ENCODE measurements around the gene CUBN. TPM values are rescaled to one million over a fixed set of nuclear protein-coding genes. Genes with fewer than 3 reads are reported as not detected.

CUBN gene
- polyA plus RNA-seq, 4 donors = 0.18 to 161 TPM; not detected in 2

DNA sequence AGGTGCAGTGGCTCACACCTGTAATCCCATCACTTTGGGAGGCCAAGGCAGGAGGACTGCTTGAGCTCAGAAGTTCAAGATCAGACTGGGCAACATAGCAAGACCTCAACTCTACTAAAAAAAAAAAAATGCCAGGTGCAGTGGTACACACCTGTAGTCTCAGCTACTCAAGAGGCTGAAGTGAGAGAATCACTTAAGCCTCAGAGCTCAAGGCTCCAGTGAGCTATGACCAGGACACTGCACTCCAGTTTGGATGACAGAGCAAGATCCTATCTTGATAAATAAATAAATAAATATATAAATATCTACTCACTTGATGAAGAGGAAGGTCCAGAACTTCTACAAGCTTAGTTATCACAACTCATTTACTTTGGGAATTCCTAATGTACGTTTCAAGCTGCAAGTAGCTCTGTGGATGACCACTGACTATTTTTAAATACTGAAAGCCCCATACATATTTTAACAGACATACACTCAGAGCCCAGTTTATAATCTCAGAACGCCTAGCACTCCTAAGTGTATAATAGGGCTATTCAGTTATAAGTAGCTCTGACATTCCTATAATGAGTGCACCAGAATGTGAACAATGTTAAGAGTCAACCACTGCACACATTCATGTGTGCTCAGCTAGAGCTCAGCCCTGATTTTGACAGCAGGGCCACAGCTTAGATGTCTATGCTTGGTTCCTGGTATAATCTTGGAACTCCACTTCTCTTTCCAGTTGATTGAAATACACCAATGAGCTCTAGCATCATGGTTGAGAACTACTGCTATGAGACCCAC lies 119.1 kb downstream of the CUBN start:
- H3K4me3 ChIP-seq (ENCODE audit: low read depth in 1 of 3, low read length in 3 of 3) = no peak overlapping the region
- H3K4me1 ChIP-seq (ENCODE audit: control insufficient read depth in 3 of 3, insufficient read depth in 2 of 3, low read depth in 1 of 3, low read length in 2 of 3) = peaks cover 0 to 5% (median 2%) of the 10 kb centered on the region in 3 donors
- H3K27me3 ChIP-seq (ENCODE audit: control insufficient read depth in 3 of 3, insufficient read depth in 3 of 3, low read length in 3 of 3) = no peaks in the 10 kb centered on the region
- peak overlapping the region in 1 of 3 donors; percentile 57 for H3K27ac ChIP-seq (ENCODE audit: low read depth in 1 of 3, low read length in 2 of 3)
- peaks cover 0 to 2% of the 10 kb centered on the region in 2 donors for H3K9me3 ChIP-seq (ENCODE audit: control insufficient read depth in 2 of 2, insufficient read depth in 1 of 2, low read depth in 1 of 2, low read length in 1 of 2)
- DNase-seq (no peak), FAIRE-seq (no peak)
- WGBS, 3 donors = 62 to 83% (median 79%) methylated on average over 2 of the region's 2 CpGs
- H3K36me3 ChIP-seq (ENCODE audit: control insufficient read depth in 3 of 3, insufficient read depth in 2 of 3, low read depth in 1 of 3, low read length in 3 of 3) = no peaks in the 10 kb centered on the region

DNA sequence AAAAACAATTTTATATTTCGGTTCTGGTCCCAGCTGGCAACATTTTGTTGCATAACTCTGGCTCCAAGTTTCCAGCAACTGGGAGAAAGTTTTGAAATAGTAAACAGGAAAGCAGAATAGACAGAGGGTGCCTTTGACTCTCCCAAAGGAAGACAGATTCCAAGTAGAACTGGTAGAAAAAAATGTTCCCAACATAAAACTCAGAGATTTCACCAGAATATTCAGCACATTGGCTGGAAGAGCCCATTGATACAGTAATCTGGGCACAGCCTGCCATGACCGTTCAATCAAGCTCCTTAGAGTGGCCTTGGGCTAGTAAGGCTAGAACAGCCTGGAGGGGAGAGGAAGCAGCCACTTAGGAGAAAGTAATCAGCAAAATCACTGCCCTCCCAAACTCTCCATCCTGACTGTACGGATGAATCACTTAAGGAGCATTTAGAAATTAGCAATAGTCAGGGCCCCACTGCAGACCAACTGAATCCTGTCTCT lies 120.4 kb downstream of the CUBN start:
- no peak for FAIRE-seq

DNA sequence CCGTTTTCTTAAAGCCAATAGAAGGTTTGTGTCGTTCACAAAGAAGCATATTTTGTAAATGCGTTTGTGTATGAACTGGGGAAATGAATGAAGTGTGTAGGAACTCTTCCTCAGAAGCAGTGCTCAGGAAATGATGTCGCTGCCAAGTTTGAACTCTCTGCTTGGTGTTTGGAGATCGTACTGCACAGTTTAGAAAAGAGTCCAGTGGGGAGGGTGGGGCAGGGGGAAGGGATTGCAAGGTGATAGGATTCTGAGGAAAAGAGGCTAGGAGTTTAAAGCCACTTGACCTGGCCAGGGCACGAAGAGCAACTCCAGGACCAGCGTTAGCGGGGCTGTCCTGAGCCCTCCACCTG lies 122.2 kb downstream of the CUBN start:
- 54 to 80% (median 65%) methylated on average over 8 of the region's 8 CpGs for WGBS, 3 donors
- DNase-seq = no peak
- H3K36me3 ChIP-seq (ENCODE audit: control insufficient read depth in 3 of 3, insufficient read depth in 2 of 3, low read depth in 1 of 3, low read length in 3 of 3) = no peaks in the 10 kb centered on the region
- H3K27ac ChIP-seq (ENCODE audit: low read depth in 1 of 3, low read length in 2 of 3) = peak overlapping the region in 2 of 3 donors; percentile 31 to 78
- no peaks in the 10 kb centered on the region for H3K27me3 ChIP-seq (ENCODE audit: control insufficient read depth in 3 of 3, insufficient read depth in 3 of 3, low read length in 3 of 3)
- FAIRE-seq = no peak
- no peak overlapping the region for H3K4me3 ChIP-seq (ENCODE audit: low read depth in 1 of 3, low read length in 3 of 3)
- peaks cover 0 to 8% (median 2%) of the 10 kb centered on the region in 3 donors for H3K4me1 ChIP-seq (ENCODE audit: control insufficient read depth in 3 of 3, insufficient read depth in 2 of 3, low read depth in 1 of 3, low read length in 2 of 3)
- peaks cover 0 to 2% of the 10 kb centered on the region in 2 donors for H3K9me3 ChIP-seq (ENCODE audit: control insufficient read depth in 2 of 2, insufficient read depth in 1 of 2, low read depth in 1 of 2, low read length in 1 of 2)

More for the DNA sequence above, 120.4 kb downstream of the CUBN start:
- no peak for DNase-seq
- 58 to 85% (median 80%) methylated on average over 3 of the region's 3 CpGs for WGBS, 3 donors
- peak overlapping the region in 2 of 3 donors; percentile 10 to 84 for H3K27ac ChIP-seq (ENCODE audit: low read depth in 1 of 3, low read length in 2 of 3)
- H3K9me3 ChIP-seq (ENCODE audit: control insufficient read depth in 2 of 2, insufficient read depth in 1 of 2, low read depth in 1 of 2, low read length in 1 of 2) = peaks cover 0 to 2% of the 10 kb centered on the region in 2 donors
- H3K4me1 ChIP-seq (ENCODE audit: control insufficient read depth in 3 of 3, insufficient read depth in 2 of 3, low read depth in 1 of 3, low read length in 2 of 3) = peaks cover 0 to 5% (median 2%) of the 10 kb centered on the region in 3 donors
- H3K4me3 ChIP-seq (ENCODE audit: low read depth in 1 of 3, low read length in 3 of 3) = no peak overlapping the region
- H3K27me3 ChIP-seq (ENCODE audit: control insufficient read depth in 3 of 3, insufficient read depth in 3 of 3, low read length in 3 of 3) = no peaks in the 10 kb centered on the region
- no peaks in the 10 kb centered on the region for H3K36me3 ChIP-seq (ENCODE audit: control insufficient read depth in 3 of 3, insufficient read depth in 2 of 3, low read depth in 1 of 3, low read length in 3 of 3)

DNA sequence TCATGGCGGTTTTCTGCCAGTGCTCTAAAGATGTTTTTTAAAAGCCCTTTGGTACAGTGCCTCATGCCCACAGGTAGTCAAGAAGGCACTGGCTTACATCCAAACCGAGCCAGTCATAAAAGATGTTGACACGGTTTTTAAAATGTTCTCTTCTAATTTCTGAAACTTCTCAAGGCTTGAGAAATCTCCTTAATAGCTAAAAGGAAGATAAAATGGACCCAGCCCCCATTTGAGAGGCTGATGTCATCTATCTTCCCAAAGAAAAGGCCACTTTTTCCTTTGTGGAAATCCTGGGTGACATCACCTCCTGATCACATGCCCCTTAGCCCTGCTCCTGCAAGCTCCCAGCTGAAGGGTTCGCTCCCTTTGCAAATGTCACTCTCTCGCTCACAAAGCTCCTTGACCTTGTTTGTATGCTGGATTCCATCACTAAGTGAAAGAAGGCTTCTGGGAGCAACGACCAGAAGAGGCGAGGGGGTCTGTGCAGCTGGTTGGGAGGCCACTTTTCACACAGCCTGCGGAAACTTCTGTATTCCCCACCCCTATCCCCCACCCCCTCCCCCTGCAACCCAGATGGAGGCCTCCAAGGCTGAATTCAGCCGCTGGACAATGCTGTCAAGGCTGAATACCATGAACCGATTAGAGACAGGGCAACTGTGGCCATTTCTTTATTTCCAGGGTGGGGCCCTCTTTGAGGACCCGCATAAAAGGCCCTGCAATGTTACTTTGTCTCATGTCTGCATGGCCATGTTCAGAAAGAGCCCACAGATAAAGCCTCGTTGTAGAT lies 122.8 kb downstream of the CUBN start:
- Histone ChIP-seq H3K4me1 (ENCODE audit: control insufficient read depth in 3 of 3, insufficient read depth in 2 of 3, low read depth in 1 of 3, low read length in 2 of 3) (peaks cover 0 to 11% (median 2%) of the 10 kb centered on the region in 3 donors), H3K36me3 (ENCODE audit: control insufficient read depth in 3 of 3, insufficient read depth in 2 of 3, low read depth in 1 of 3, low read length in 3 of 3) (no peaks in the 10 kb centered on the region), H3K4me3 (ENCODE audit: low read depth in 1 of 3, low read length in 3 of 3) (no peak overlapping the region), H3K27me3 (ENCODE audit: control insufficient read depth in 3 of 3, insufficient read depth in 3 of 3, low read length in 3 of 3) (no peaks in the 10 kb centered on the region), H3K9me3 (ENCODE audit: control insufficient read depth in 2 of 2, insufficient read depth in 1 of 2, low read depth in 1 of 2, low read length in 1 of 2) (peaks cover 0 to 2% of the 10 kb centered on the region in 2 donors), H3K27ac (ENCODE audit: low read depth in 1 of 3, low read length in 2 of 3) (peak overlapping the region in 2 of 3 donors; percentile 31 to 78)
- FAIRE-seq (no peak), DNase-seq (peak in 1 of 2 donors; percentile 37)
- WGBS, 3 donors = 60 to 75% (median 70%) methylated on average over 12 of the region's 12 CpGs

DNA sequence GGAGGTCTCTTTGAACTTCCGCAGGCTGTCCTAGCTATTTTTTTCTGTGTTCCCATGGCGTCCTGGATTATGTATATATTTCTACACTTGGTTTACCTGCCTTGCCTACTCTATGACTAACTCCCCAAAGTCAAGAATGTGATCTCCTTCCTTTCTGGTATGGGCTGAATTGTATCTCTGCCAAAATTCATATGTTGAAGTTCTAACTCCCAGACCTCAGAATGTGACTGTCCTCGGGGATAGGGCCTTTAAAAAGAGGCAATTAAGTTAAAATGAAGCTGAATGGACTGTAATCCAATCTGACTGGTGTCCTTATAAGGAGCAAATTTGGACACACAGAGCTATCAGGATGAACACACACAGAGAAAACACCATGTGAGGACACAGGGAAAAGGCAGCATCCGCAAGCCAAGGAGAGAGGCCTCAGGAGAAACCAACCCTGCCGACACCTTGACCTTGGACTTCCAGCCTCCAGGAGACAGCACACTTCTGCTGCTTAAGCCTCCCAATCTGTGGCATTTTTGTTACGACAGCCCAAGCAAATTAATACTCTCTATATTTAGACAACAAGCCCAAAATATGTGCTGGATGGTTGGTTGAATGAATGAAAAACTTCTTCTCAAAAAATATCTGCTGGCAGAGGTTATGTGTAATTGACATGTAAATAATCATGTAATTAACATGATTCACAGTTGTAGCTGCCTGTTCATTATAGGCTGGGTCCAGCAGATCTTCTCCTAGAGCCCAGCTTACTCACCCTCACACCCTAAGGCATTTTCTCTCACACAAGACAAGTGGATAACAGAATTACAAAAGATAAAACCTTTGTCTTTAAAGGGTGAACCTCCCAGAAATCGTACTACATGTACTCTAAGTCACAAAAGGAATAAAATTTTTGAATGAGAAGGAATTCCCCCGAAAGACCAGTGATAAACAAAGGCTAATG lies 123.7 kb downstream of the CUBN start:
- Histone ChIP-seq H3K27me3 (ENCODE audit: control insufficient read depth in 3 of 3, insufficient read depth in 3 of 3, low read length in 3 of 3) (no peaks in the 10 kb centered on the region), H3K9me3 (ENCODE audit: control insufficient read depth in 2 of 2, insufficient read depth in 1 of 2, low read depth in 1 of 2, low read length in 1 of 2) (peaks cover 0 to 5% of the 10 kb centered on the region in 2 donors), H3K27ac (ENCODE audit: low read depth in 1 of 3, low read length in 2 of 3) (peak overlapping the region in 2 of 3 donors; percentile 24 to 78), H3K36me3 (ENCODE audit: control insufficient read depth in 3 of 3, insufficient read depth in 2 of 3, low read depth in 1 of 3, low read length in 3 of 3) (no peaks in the 10 kb centered on the region), H3K4me3 (ENCODE audit: low read depth in 1 of 3, low read length in 3 of 3) (no peak overlapping the region), H3K4me1 (ENCODE audit: control insufficient read depth in 3 of 3, insufficient read depth in 2 of 3, low read depth in 1 of 3, low read length in 2 of 3) (peaks cover 0 to 11% (median 2%) of the 10 kb centered on the region in 3 donors)
- no peak for FAIRE-seq
- no peak for DNase-seq
- 77 to 80% (median 78%) methylated on average over 8 of the region's 8 CpGs for WGBS, 3 donors

DNA sequence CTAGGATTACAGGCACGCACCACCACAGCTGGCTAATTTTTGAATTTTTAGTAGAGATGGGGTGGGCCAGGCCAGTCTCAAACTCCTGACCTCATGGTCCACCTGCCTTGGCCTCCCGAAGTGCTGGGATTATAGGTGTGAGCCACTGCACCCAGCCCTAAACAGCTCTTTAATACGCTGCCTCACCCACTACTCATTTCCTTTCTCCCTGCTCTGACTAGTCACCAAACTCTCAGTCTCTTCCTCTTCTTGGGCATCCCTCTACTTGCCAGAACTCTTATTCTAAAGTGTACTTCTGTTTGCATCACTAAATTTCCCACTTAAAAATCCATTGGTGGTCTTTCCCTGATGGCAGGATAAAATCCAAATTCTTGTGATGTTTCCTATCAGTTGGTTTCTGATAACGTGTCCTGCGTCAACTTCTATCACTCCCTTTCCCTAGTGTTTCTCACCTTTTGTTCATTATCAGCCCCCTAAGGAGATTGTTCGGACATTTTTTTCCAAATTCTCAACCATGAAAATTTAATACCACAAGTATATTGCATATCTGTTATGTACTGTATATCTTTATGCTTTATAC lies 124.7 kb downstream of the CUBN start:
- H3K4me3 ChIP-seq (ENCODE audit: low read depth in 1 of 3, low read length in 3 of 3) = no peak overlapping the region
- no peak overlapping the region for H3K27ac ChIP-seq (ENCODE audit: low read depth in 1 of 3, low read length in 2 of 3)
- H3K36me3 ChIP-seq (ENCODE audit: control insufficient read depth in 3 of 3, insufficient read depth in 2 of 3, low read depth in 1 of 3, low read length in 3 of 3) = no peaks in the 10 kb centered on the region
- DNase-seq (no peak), FAIRE-seq (no peak)
- H3K9me3 ChIP-seq (ENCODE audit: control insufficient read depth in 2 of 2, insufficient read depth in 1 of 2, low read depth in 1 of 2, low read length in 1 of 2) = peaks cover 0 to 6% of the 10 kb centered on the region in 2 donors
- H3K27me3 ChIP-seq (ENCODE audit: control insufficient read depth in 3 of 3, insufficient read depth in 3 of 3, low read length in 3 of 3) = no peaks in the 10 kb centered on the region
- 87 to 94% (median 87%) methylated on average over 6 of the region's 6 CpGs for WGBS, 3 donors
- peaks cover 0 to 10% (median 2%) of the 10 kb centered on the region in 3 donors for H3K4me1 ChIP-seq (ENCODE audit: control insufficient read depth in 3 of 3, insufficient read depth in 2 of 3, low read depth in 1 of 3, low read length in 2 of 3)

DNA sequence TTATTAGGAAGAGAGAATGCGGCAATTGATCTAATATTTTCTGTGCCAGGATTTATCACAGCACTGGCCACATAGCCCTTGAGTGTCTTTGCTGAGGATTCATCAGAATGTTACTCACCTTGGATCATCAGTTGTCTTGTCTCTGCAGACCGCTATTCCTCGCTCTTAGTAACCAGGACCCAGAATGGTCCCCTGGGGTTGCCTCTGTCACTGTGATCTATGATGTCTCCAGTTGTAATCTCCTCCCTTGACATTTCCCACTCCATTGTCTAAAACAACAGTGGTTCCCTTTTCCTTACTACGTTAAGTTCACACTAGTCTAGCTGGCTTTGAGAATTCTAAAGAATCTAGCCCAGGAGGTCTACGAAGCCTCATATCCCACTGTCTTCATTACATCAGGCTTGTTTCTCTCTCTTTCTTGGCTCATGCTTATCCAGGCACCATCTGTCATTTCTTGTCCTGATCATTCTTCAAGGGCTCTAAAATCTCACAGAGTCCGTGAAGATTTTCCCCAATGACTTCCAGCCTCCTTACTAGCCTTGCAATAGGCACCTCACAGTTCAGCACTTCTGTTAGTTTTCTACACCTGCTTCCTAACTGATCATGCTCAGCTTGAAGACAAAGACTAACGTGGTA lies 125.8 kb downstream of the CUBN start:
- Histone ChIP-seq H3K36me3 (ENCODE audit: control insufficient read depth in 3 of 3, insufficient read depth in 2 of 3, low read depth in 1 of 3, low read length in 3 of 3) (no peaks in the 10 kb centered on the region), H3K9me3 (ENCODE audit: control insufficient read depth in 2 of 2, insufficient read depth in 1 of 2, low read depth in 1 of 2, low read length in 1 of 2) (peaks cover 0 to 6% of the 10 kb centered on the region in 2 donors), H3K4me3 (ENCODE audit: low read depth in 1 of 3, low read length in 3 of 3) (no peak overlapping the region), H3K4me1 (ENCODE audit: control insufficient read depth in 3 of 3, insufficient read depth in 2 of 3, low read depth in 1 of 3, low read length in 2 of 3) (peaks cover 0 to 8% (median 2%) of the 10 kb centered on the region in 3 donors), H3K27me3 (ENCODE audit: control insufficient read depth in 3 of 3, insufficient read depth in 3 of 3, low read length in 3 of 3) (no peaks in the 10 kb centered on the region), H3K27ac (ENCODE audit: low read depth in 1 of 3, low read length in 2 of 3) (peak overlapping the region in 1 of 3 donors; percentile 49)
- 83 to 89% (median 88%) methylated on average over 7 of the region's 7 CpGs for WGBS, 3 donors
- no peak for FAIRE-seq
- no peak for DNase-seq
